CD14-positive monocyte (primary cell): ENCODE measurements around the gene CSK. TPM values are rescaled to one million over a fixed set of nuclear protein-coding genes. Genes with fewer than 3 reads are reported as not detected.

Experiments used
- DNase-seq, 3 donors: peaks; one replicate each; pipeline ENCODE4 v3.0.0-alpha.2; 2011 to 2022
- H2AFZ ChIP-seq: 2 replicates; pipeline ENCODE4 v1.6.0; 2012; ENCODE audit warnings: mild to moderate bottlenecking, low read depth, low read length, inconsistent platforms; ENCODE audit not compliant: insufficient read depth, poor library complexity, severe bottlenecking
- H3K27ac ChIP-seq, 2 donors: 1 replicate in 1 of 2; 2 replicates in 1 of 2; pipeline ENCODE4 v1.5.1; 2012 to 2013; ENCODE audit warnings: low read length in 2 of 2, control low read depth in 1 of 2, inconsistent platforms in 1 of 2, low read depth in 1 of 2, mild to moderate bottlenecking in 1 of 2
- H3K27me3 ChIP-seq, 2 donors: one replicate each; pipeline versions ENCODE4 v1.6.0 to v1.6.1; 2011 to 2013; ENCODE audit warnings: low read length in 2 of 2; ENCODE audit not compliant: control insufficient read depth in 2 of 2, insufficient read depth in 2 of 2
- H3K36me3 ChIP-seq, 2 donors: replicated peaks in 1 of 2; 1 replicate in 1 of 2; 2 replicates in 1 of 2; pipeline versions ENCODE4 v1.5.1 to v1.6.1; 2012 to 2013; ENCODE audit warnings: low read length in 2 of 2, control low read depth in 1 of 2, inconsistent platforms in 1 of 2, mild to moderate bottlenecking in 1 of 2; ENCODE audit not compliant: insufficient read depth in 2 of 2, control insufficient read depth in 1 of 2
- H3K4me1 ChIP-seq, 2 donors: 1 replicate in 1 of 2; 2 replicates in 1 of 2; pipeline versions ENCODE4 v1.5.1 to v1.6.1; 2012 to 2013; ENCODE audit warnings: low read length in 2 of 2, control low read depth in 1 of 2, inconsistent platforms in 1 of 2, mild to moderate bottlenecking in 1 of 2, moderate library complexity in 1 of 2; ENCODE audit not compliant: insufficient read depth in 2 of 2, control insufficient read depth in 1 of 2
- H3K4me2 ChIP-seq: replicated peaks from 2 replicates; pipeline ENCODE3; 2012; ENCODE audit warnings: low read length, moderate library complexity, mild to moderate bottlenecking; ENCODE audit not compliant: poor library complexity, severe bottlenecking; ENCODE audit errors: extremely low read depth
- H3K4me3 ChIP-seq, 3 experiments: fragments of 200-600 bp in 1 of 3; sonication (generic) in 1 of 3; replicated peaks in 1 of 3; 1 replicate in 2 of 3; 2 replicates in 1 of 3; pipeline ENCODE4 v1.5.1; 2011 to 2013; ENCODE audit warnings: low read length in 3 of 3, mild to moderate bottlenecking in 3 of 3, control low read depth in 2 of 3, low read depth in 2 of 3, inconsistent platforms in 1 of 3, moderate library complexity in 1 of 3
- H3K79me2 ChIP-seq: 2 replicates; pipeline ENCODE4 v1.6.0; 2012; ENCODE audit warnings: mild to moderate bottlenecking, control low read depth, inconsistent platforms, low read length, moderate library complexity; ENCODE audit not compliant: insufficient read depth
- H3K9ac ChIP-seq: 2 replicates; pipeline ENCODE4 v1.6.0; 2017; ENCODE audit warnings: low read length, mild to moderate bottlenecking; ENCODE audit not compliant: insufficient read depth, poor library complexity, severe bottlenecking
- H3K9me3 ChIP-seq, 2 donors: replicated peaks in 1 of 2; 1 replicate in 1 of 2; 2 replicates in 1 of 2; pipeline versions ENCODE4 v1.5.1 to v1.6.1; 2012 to 2013; ENCODE audit warnings: low read length in 2 of 2, control low read depth in 1 of 2; ENCODE audit not compliant: control insufficient read depth in 1 of 2, insufficient read depth in 1 of 2
- H4K20me1 ChIP-seq: 2 replicates; pipeline ENCODE4 v1.6.0; 2012; ENCODE audit warnings: mild to moderate bottlenecking, low read length, control low read depth, moderate library complexity; ENCODE audit not compliant: insufficient read depth
- H3K27ac Mint-ChIP-seq, 7 donors: one replicate each; pipeline ENCODE4 v1.8.0; 2020; ENCODE audit warnings: mild to moderate bottlenecking in 7 of 7, mixed read lengths in 7 of 7, moderate library complexity in 6 of 7, inconsistent platforms in 2 of 7
- H3K27me3 Mint-ChIP-seq, 3 donors: one replicate each; pipeline ENCODE4 v1.8.0; 2021 to 2022; ENCODE audit warnings: low read depth in 3 of 3, mild to moderate bottlenecking in 3 of 3, mixed read lengths in 3 of 3, moderate library complexity in 3 of 3, inconsistent platforms in 1 of 3
- H3K36me3 Mint-ChIP-seq, 2 donors: one replicate each; pipeline ENCODE4 v1.8.0; 2020; ENCODE audit warnings: mixed read lengths in 2 of 2, inconsistent platforms in 1 of 2, mild to moderate bottlenecking in 1 of 2
- H3K4me1 Mint-ChIP-seq: one replicate; pipeline ENCODE4 v1.8.0; 2020; ENCODE audit warnings: mild to moderate bottlenecking, mixed read lengths
- H3K4me3 Mint-ChIP-seq, 2 donors: one replicate each; pipeline ENCODE4 v1.8.0; 2020; ENCODE audit warnings: mild to moderate bottlenecking in 2 of 2, mixed read lengths in 2 of 2, moderate library complexity in 1 of 2
- H3K9me3 Mint-ChIP-seq, 7 donors: one replicate each; pipeline ENCODE4 v1.8.0; 2020 to 2022; ENCODE audit warnings: mixed read lengths in 7 of 7, mild to moderate bottlenecking in 6 of 7, moderate library complexity in 6 of 7, inconsistent platforms in 2 of 7
- WGBS: methylation state at CpG from one replicate; pipeline ENCODE4 v1.1.5; 2013; ENCODE audit warnings: missing lambda C conversion rate; ENCODE audit not compliant: insufficient coverage; 5-methylcytosine and 5-hydroxymethylcytosine counted together
- intact Hi-C, 2 donors: fragments of 100-400 bp; cut with micrococcal nuclease; formaldehyde crosslinking; loops; one replicate each; pipeline versions ENCODE4 v1.15.0 to v1.15.1; 2023
- polyA plus RNA-seq, 3 donors: library from polyadenylated mRNA; depleted of rRNA in 1 of 3; unstranded in 2 of 3; stranded (reverse) in 1 of 3; fragments of 300-500 nt in 2 of 3; fragments of >200 nt in 1 of 3; fragmentation: Illumina TruSeq in 2 of 3; gene quantifications; 1 replicate in 2 of 3; 2 replicates in 1 of 3; pipeline ENCODE4 v1.2.3, GENCODE V29; 2012 to 2021
- TF ChIP-seq, protein P1 (sequence below): fragments of 200-600 bp; IDR thresholded peaks from one replicate; pipeline ENCODE4 v1.8.0; 2022; ENCODE audit warnings: antibody characterized with exemption, mild to moderate bottlenecking

CSK gene
- polyA plus RNA-seq, 3 donors: 79.0 to 426 (median 106) TPM

DNA sequence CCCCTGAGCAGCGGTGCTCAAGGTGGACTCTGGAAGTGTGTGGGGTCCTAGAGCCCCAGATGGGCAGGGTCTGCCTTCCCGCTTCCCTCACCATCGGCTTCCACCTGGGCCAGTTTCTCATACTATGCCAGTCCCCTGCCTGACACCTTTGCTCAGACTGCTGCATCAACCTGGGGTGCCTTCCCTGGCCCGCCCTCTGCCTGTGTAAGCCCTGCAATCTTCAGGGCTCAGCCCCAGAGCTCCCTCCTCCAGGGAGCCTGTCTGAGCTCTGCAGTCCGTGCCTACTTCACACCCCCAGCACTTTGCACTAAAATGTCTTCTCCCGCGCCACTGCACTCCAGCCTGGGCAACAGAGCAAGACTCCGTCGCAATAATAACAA, 13.1 kb downstream of the CSK start:
- H3K27ac ChIP-seq: peak overlapping the region; percentile 10 to 97

DNA sequence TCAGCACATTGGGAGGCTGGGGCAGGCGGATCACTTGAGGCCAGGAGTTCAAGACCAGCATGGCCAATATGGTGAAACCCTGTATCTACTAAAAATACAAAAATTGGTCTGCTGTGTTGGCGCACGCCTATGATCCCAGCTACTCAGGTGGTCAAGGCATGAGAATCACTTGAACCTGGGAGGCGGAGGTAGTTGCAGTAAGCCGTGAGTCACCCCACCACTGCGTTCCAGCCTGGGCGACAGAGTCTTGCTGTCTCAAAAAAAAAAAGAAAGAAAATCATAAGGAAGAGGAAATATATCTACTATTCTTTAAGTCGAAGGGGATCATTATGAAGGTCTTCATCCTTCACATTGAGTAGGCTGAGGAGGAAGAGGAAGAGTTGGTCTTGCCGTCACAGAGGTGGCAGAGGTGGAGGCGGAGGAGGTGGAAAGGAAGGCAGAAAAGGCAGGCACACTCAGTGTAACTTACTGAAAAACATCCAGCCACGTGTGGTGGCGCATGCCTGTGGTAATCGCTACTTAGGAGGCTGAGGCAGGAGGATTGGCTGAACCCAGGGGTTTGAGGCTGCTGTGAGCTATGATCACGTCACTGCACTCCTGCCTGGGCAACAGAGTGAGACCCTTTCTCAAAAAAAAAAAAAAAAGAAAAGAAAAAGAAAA, 14.2 kb downstream of the CSK start:
- Histone ChIP-seq H3K79me2 (peaks cover 97% of the 10 kb centered on the region), H2AFZ (no peak overlapping the region), H4K20me1 (peaks cover 92% of the 10 kb centered on the region), H3K9me3 (no peaks in the 10 kb centered on the region), H3K27me3 (no peaks in the 10 kb centered on the region), H3K36me3 (peaks cover 46 to 79% of the 10 kb centered on the region in 2 donors), H3K4me3 (no peak overlapping the region), H3K27ac (peak overlapping the region; percentile 20 to 93), H3K9ac (no peak overlapping the region), H3K4me1 (peaks cover 67 to 88% of the 10 kb centered on the region in 2 donors), H3K4me2 (no peak overlapping the region)
- no peak for DNase-seq
- Mint-ChIP-seq H3K27ac (peak overlapping the region; percentile 38 to 89 (median 79)), H3K27me3 (peaks cover 0 to 1% (median 0%) of the 10 kb centered on the region in 3 donors), H3K4me3 (peak overlapping the region in 1 of 2 donors; percentile 42), H3K36me3 (peaks cover 60 to 84% of the 10 kb centered on the region in 2 donors), H3K9me3 (no peaks in the 10 kb centered on the region), H3K4me1 (peaks cover 77% of the 10 kb centered on the region)
- TF ChIP-seq, protein P1, sequence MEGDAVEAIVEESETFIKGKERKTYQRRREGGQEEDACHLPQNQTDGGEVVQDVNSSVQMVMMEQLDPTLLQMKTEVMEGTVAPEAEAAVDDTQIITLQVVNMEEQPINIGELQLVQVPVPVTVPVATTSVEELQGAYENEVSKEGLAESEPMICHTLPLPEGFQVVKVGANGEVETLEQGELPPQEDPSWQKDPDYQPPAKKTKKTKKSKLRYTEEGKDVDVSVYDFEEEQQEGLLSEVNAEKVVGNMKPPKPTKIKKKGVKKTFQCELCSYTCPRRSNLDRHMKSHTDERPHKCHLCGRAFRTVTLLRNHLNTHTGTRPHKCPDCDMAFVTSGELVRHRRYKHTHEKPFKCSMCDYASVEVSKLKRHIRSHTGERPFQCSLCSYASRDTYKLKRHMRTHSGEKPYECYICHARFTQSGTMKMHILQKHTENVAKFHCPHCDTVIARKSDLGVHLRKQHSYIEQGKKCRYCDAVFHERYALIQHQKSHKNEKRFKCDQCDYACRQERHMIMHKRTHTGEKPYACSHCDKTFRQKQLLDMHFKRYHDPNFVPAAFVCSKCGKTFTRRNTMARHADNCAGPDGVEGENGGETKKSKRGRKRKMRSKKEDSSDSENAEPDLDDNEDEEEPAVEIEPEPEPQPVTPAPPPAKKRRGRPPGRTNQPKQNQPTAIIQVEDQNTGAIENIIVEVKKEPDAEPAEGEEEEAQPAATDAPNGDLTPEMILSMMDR: no peak
- 89% methylated on average over 8 of the region's 14 CpGs for WGBS
- intact Hi-C loops: no loop called here

More for the DNA sequence above, 13.1 kb downstream of the CSK start:
- Mint-ChIP-seq H3K4me1 (peaks cover 77% of the 10 kb centered on the region), H3K27ac (peak overlapping the region in 6 of 7 donors; percentile 65 to 87 (median 82)), H3K27me3 (peaks cover 0 to 1% (median 0%) of the 10 kb centered on the region in 3 donors), H3K9me3 (no peaks in the 10 kb centered on the region), H3K4me3 (no peak overlapping the region), H3K36me3 (peaks cover 55 to 76% of the 10 kb centered on the region in 2 donors)
- WGBS: 84% methylated on average over 2 of the region's 9 CpGs
- intact Hi-C loops: no loop called here
- H3K36me3 ChIP-seq: peaks cover 37 to 70% of the 10 kb centered on the region in 2 donors
- no peaks in the 10 kb centered on the region for H3K9me3 ChIP-seq
- H3K4me3 ChIP-seq: no peak overlapping the region
- H3K9ac ChIP-seq: no peak overlapping the region
- H3K4me2 ChIP-seq: no peak overlapping the region
- peaks cover 99% of the 10 kb centered on the region for H3K79me2 ChIP-seq
- H4K20me1 ChIP-seq: peaks cover 81% of the 10 kb centered on the region
- peaks cover 68 to 88% of the 10 kb centered on the region in 2 donors for H3K4me1 ChIP-seq
- H3K27me3 ChIP-seq: no peaks in the 10 kb centered on the region
- no peak overlapping the region for H2AFZ ChIP-seq
- no peak for DNase-seq
- TF ChIP-seq, protein P1: no peak
